Measurements from ENCODE around the gene CEACAM1.

Gene CEACAM1

GRCh38 chr19:42479736-42480135 lies 48.5 kb downstream of the CEACAM1 start:
- no peaks in the 10 kb centered on the region for H3K9me2 ChIP-seq (replicated peaks; ENCODE audit: low read depth, low read length)
- no peaks in the 10 kb centered on the region for H3K36me3 ChIP-seq (ENCODE audit: insufficient read depth, low read length)
- no peaks in the 10 kb centered on the region for H4K20me1 ChIP-seq (ENCODE audit: insufficient read depth, low read length, poor library complexity, severe bottlenecking)
- H3K27me3 ChIP-seq (ENCODE audit: insufficient read depth, low read length, poor library complexity, severe bottlenecking) = no peaks in the 10 kb centered on the region
- H3F3A ChIP-seq (ENCODE audit: low read depth) = no peaks in the 10 kb centered on the region
- TF ChIP-seq EZH2phosphoT487 (IDR thresholded peaks at IDR 0.05; ENCODE audit: borderline replicate concordance) = no peak
- TF ChIP-seq CTCF (conservative IDR thresholded peaks at IDR 0.05; ENCODE audit: low read length) = no peak
- H3K9me3 ChIP-seq (ENCODE audit: insufficient read depth, low read depth, low read length) = no peaks in the 10 kb centered on the region
- no peak overlapping the region for H3K9ac ChIP-seq (ENCODE audit: low read depth, low read length, poor library complexity, severe bottlenecking)
- H3K79me2 ChIP-seq (ENCODE audit: insufficient read depth, low read length) = no peaks in the 10 kb centered on the region
- no peak overlapping the region for H2AFZ ChIP-seq (ENCODE audit: low read length)
- no peak overlapping the region for H3K4me2 ChIP-seq (ENCODE audit: low read depth, low read length, poor library complexity, severe bottlenecking)
- H3K4me1 ChIP-seq (ENCODE audit: insufficient read depth, low read length, poor library complexity, severe bottlenecking) = no peaks in the 10 kb centered on the region
- no peak overlapping the region for H3K4me3 ChIP-seq (ENCODE audit: low read length, poor library complexity, severe bottlenecking)

- no peaks in the 10 kb centered on the region for H3K4me1 ChIP-seq (ENCODE audit: insufficient read depth, low read length, poor library complexity, severe bottlenecking)
- TF ChIP-seq EZH2phosphoT487 (IDR thresholded peaks at IDR 0.05; ENCODE audit: borderline replicate concordance) = no peak
- no peak for TF ChIP-seq CTCF (conservative IDR thresholded peaks at IDR 0.05; ENCODE audit: low read length)
- H3K4me2 ChIP-seq (ENCODE audit: low read depth, low read length, poor library complexity, severe bottlenecking) = no peak overlapping the region
- H4K20me1 ChIP-seq (ENCODE audit: insufficient read depth, low read length, poor library complexity, severe bottlenecking) = no peaks in the 10 kb centered on the region
- H3K4me3 ChIP-seq (ENCODE audit: low read length, poor library complexity, severe bottlenecking) = no peak overlapping the region
- H3K9me2 ChIP-seq (replicated peaks; ENCODE audit: low read depth, low read length) = no peaks in the 10 kb centered on the region
- H3K79me2 ChIP-seq (ENCODE audit: insufficient read depth, low read length) = no peaks in the 10 kb centered on the region
- H3K36me3 ChIP-seq (ENCODE audit: insufficient read depth, low read length) = no peaks in the 10 kb centered on the region
- no peaks in the 10 kb centered on the region for H3F3A ChIP-seq (ENCODE audit: low read depth)
- no peak overlapping the region for H2AFZ ChIP-seq (ENCODE audit: low read length)
- H3K27me3 ChIP-seq (ENCODE audit: insufficient read depth, low read length, poor library complexity, severe bottlenecking) = no peaks in the 10 kb centered on the region
- no peak overlapping the region for H3K9ac ChIP-seq (ENCODE audit: low read depth, low read length, poor library complexity, severe bottlenecking)
- H3K9me3 ChIP-seq (ENCODE audit: insufficient read depth, low read depth, low read length) = no peaks in the 10 kb centered on the region
These were observed 49.4 kb downstream of the CEACAM1 start for GRCh38 chr19:42478765-42479311.

GRCh38 chr19:42477933-42478332 lies 50.3 kb downstream of the CEACAM1 start:
- H3K36me3 ChIP-seq (ENCODE audit: insufficient read depth, low read length) = no peaks in the 10 kb centered on the region
- H3K4me1 ChIP-seq (ENCODE audit: insufficient read depth, low read length, poor library complexity, severe bottlenecking) = no peaks in the 10 kb centered on the region
- H3K27me3 ChIP-seq (ENCODE audit: insufficient read depth, low read length, poor library complexity, severe bottlenecking) = no peaks in the 10 kb centered on the region
- no peak overlapping the region for H3K9ac ChIP-seq (ENCODE audit: low read depth, low read length, poor library complexity, severe bottlenecking)
- H3K9me2 ChIP-seq (replicated peaks; ENCODE audit: low read depth, low read length) = no peaks in the 10 kb centered on the region
- no peak for TF ChIP-seq EZH2phosphoT487 (IDR thresholded peaks at IDR 0.05; ENCODE audit: borderline replicate concordance)
- TF ChIP-seq CTCF (conservative IDR thresholded peaks at IDR 0.05; ENCODE audit: low read length) = no peak
- H3K9me3 ChIP-seq (ENCODE audit: insufficient read depth, low read depth, low read length) = no peaks in the 10 kb centered on the region
- no peak overlapping the region for H2AFZ ChIP-seq (ENCODE audit: low read length)
- H3K4me3 ChIP-seq (ENCODE audit: low read length, poor library complexity, severe bottlenecking) = no peak overlapping the region
- H3K79me2 ChIP-seq (ENCODE audit: insufficient read depth, low read length) = no peaks in the 10 kb centered on the region
- no peaks in the 10 kb centered on the region for H3F3A ChIP-seq (ENCODE audit: low read depth)
- no peaks in the 10 kb centered on the region for H4K20me1 ChIP-seq (ENCODE audit: insufficient read depth, low read length, poor library complexity, severe bottlenecking)
- no peak overlapping the region for H3K4me2 ChIP-seq (ENCODE audit: low read depth, low read length, poor library complexity, severe bottlenecking)
